GM12878 (cell line): ENCODE data around the gene SYCP2.

Experiments
- ASH2L ChIP-seq: fragments of 300-600, 200-600 bp; sonication (generic); IDR thresholded peaks from 2 replicates; pipeline ENCODE4 v1.6.1; 2017; ENCODE audit warnings: low read depth, mild to moderate bottlenecking, borderline replicate concordance
- JUNB ChIP-seq: IDR thresholded peaks from 2 replicates; pipeline ENCODE4 v1.6.1; 2016; ENCODE audit warnings: antibody characterized with exemption, mild to moderate bottlenecking
- MXI1 ChIP-seq: fragments of 150-350 bp; IDR thresholded peaks from 2 replicates; pipeline ENCODE4 v1.6.1; 2011; ENCODE audit warnings: low read depth, mild to moderate bottlenecking, inconsistent platforms, low read length, improper control_type of control experiment
- PAX5 ChIP-seq: IDR thresholded peaks from 2 replicates; pipeline ENCODE4 v1.6.1; 2011; ENCODE audit warnings: low read depth, low read length, borderline replicate concordance
- POLR2AphosphoS5 ChIP-seq: IDR thresholded peaks from 2 replicates; pipeline ENCODE4 v1.6.1; 2011; ENCODE audit warnings: mild to moderate bottlenecking, low read length, inconsistent platforms
- RAD21 ChIP-seq: IDR thresholded peaks from 2 replicates; pipeline ENCODE4 v1.6.1; 2011; ENCODE audit warnings: mild to moderate bottlenecking, low read depth, low read length, moderate library complexity; ENCODE audit not compliant: insufficient read depth
- YBX1 ChIP-seq: fragments of 450-650 bp; IDR thresholded peaks from 2 replicates; pipeline ENCODE4 v1.6.1; 2016; ENCODE audit warnings: antibody characterized with exemption
- ZNF24 ChIP-seq: fragments of 450-650 bp; IDR thresholded peaks from 2 replicates; pipeline ENCODE4 v1.6.1; 2017; ENCODE audit warnings: antibody characterized with exemption, mild to moderate bottlenecking
- TF ChIP-seq, protein P1 (sequence below), 3 experiments: IDR thresholded peaks in 2 of 3; conservative IDR thresholded peaks in 1 of 3; 2 replicates each; pipeline ENCODE4 v1.5.1; 2011; ENCODE audit warnings: low read depth in 3 of 3, low read length in 3 of 3, mild to moderate bottlenecking in 3 of 3, control low read depth in 2 of 3, moderate library complexity in 2 of 3, inconsistent platforms in 1 of 3, mixed read lengths in 1 of 3; ENCODE audit not compliant: control insufficient read depth in 2 of 3, insufficient read depth in 1 of 3; ENCODE audit errors: extremely low read depth in 1 of 3
- TF ChIP-seq, protein P2 (sequence below): IDR thresholded peaks from 2 replicates; pipeline ENCODE4 v1.6.1; 2012; ENCODE audit warnings: low read depth, low read length, improper control_type of control experiment
- TF ChIP-seq, protein P3 (sequence below): IDR thresholded peaks from 2 replicates; pipeline ENCODE4 v1.6.1; 2012; ENCODE audit warnings: improper control_type of control experiment, low read depth, low read length; ENCODE audit not compliant: insufficient replicate concordance

DNA sequence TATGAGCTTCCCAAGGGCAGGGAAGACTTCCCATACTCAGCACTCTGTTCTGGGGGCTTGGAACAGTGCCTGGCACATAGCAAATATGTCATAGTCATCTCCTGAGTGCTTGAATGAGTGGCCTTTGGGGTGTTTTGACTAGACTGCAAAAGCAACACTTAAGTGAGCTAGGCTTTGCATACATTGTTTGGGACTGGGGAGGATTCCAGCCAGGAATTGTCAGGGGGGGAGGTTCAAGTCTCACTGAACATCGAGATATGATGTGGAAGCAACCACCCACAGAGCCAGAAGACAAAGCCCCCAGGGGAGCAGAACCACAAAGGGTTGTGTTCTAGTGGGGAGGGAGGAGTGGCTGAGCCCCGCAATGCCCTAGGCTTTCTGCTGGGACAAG lies 98.4 kb downstream of the SYCP2 start:
- TF ChIP-seq, protein P1, sequence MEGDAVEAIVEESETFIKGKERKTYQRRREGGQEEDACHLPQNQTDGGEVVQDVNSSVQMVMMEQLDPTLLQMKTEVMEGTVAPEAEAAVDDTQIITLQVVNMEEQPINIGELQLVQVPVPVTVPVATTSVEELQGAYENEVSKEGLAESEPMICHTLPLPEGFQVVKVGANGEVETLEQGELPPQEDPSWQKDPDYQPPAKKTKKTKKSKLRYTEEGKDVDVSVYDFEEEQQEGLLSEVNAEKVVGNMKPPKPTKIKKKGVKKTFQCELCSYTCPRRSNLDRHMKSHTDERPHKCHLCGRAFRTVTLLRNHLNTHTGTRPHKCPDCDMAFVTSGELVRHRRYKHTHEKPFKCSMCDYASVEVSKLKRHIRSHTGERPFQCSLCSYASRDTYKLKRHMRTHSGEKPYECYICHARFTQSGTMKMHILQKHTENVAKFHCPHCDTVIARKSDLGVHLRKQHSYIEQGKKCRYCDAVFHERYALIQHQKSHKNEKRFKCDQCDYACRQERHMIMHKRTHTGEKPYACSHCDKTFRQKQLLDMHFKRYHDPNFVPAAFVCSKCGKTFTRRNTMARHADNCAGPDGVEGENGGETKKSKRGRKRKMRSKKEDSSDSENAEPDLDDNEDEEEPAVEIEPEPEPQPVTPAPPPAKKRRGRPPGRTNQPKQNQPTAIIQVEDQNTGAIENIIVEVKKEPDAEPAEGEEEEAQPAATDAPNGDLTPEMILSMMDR (IDR thresholded peaks at IDR 0.05 in 2 of 3, conservative IDR thresholded peaks at IDR 0.05 in 1 of 3; ENCODE audit: control insufficient read depth in 2 of 3, extremely low read depth in 1 of 3, insufficient read depth in 1 of 3, low read depth in 3 of 3, low read length in 3 of 3): no peak
- TF ChIP-seq, protein P2, sequence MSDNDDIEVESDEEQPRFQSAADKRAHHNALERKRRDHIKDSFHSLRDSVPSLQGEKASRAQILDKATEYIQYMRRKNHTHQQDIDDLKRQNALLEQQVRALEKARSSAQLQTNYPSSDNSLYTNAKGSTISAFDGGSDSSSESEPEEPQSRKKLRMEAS: no peak
- TF ChIP-seq MXI1 (no peak), PAX5 (no peak), POLR2AphosphoS5 (no peak), RAD21 (no peak), YBX1 (no peak), JUNB (peak; percentile 79), ASH2L (no peak), ZNF24 (no peak)
- TF ChIP-seq, protein P3, sequence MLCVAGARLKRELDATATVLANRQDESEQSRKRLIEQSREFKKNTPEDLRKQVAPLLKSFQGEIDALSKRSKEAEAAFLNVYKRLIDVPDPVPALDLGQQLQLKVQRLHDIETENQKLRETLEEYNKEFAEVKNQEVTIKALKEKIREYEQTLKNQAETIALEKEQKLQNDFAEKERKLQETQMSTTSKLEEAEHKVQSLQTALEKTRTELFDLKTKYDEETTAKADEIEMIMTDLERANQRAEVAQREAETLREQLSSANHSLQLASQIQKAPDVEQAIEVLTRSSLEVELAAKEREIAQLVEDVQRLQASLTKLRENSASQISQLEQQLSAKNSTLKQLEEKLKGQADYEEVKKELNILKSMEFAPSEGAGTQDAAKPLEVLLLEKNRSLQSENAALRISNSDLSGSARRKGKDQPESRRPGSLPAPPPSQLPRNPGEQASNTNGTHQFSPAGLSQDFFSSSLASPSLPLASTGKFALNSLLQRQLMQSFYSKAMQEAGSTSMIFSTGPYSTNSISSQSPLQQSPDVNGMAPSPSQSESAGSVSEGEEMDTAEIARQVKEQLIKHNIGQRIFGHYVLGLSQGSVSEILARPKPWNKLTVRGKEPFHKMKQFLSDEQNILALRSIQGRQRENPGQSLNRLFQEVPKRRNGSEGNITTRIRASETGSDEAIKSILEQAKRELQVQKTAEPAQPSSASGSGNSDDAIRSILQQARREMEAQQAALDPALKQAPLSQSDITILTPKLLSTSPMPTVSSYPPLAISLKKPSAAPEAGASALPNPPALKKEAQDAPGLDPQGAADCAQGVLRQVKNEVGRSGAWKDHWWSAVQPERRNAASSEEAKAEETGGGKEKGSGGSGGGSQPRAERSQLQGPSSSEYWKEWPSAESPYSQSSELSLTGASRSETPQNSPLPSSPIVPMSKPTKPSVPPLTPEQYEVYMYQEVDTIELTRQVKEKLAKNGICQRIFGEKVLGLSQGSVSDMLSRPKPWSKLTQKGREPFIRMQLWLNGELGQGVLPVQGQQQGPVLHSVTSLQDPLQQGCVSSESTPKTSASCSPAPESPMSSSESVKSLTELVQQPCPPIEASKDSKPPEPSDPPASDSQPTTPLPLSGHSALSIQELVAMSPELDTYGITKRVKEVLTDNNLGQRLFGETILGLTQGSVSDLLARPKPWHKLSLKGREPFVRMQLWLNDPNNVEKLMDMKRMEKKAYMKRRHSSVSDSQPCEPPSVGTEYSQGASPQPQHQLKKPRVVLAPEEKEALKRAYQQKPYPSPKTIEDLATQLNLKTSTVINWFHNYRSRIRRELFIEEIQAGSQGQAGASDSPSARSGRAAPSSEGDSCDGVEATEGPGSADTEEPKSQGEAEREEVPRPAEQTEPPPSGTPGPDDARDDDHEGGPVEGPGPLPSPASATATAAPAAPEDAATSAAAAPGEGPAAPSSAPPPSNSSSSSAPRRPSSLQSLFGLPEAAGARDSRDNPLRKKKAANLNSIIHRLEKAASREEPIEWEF: no peak
